ENCODE measurements around the gene C6orf62.
A peak's percentile ranks its signal among the peaks of the same experiment; 100 is the strongest.
"Not testable (repeated sequence)": the region's sequence is repeated elsewhere in the genome, so short reads cannot be mapped to it uniquely, and the experiment has no call there.

C6orf62 gene

DNA sequence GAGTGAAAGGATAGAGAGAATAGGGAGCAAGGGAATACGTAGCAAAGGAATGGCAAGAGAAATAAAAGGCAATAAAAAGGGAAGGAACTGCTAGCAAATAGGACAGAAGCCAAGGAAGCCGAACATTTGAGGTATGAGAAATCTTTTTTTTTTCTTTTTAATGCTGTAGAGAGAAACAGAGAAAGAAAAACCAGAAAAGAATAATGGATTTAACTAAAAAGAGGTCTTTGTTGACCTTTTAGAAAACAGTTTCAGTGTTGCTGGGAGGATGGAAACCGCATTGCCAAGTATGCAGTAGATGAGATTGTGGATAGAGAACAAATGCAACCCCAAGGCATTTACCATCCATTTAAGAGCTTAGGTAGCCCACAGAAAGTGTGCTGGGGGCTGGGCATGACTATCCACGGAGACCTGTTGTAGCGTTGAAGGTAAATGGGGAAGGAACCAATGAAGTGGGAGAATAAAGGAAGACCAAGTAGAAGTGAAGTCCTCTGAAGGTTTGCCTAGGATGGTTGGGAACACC lies 23.3 kb upstream of the C6orf62 start:
- no peak for DNase-seq

DNA sequence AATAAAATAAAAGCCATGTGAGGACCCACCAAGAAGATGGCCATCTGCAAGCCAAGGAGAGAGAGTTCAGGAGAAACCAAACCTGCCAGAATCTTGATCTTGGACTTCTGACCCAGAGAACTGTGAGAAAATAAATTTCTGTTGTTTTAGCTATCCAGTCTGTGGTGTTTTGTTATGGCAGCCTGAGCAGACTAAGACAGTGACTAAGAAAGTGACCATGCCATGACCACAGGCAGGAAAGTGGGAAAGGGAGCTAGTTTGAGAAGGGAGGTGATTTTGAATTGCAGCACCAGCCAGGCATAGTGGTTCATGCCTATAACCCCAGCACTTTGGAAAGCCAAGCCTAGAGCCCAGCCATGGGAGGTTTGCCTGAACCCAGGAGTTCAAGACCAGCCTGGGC lies 21.9 kb upstream of the C6orf62 start:
- no peak for DNase-seq

DNA sequence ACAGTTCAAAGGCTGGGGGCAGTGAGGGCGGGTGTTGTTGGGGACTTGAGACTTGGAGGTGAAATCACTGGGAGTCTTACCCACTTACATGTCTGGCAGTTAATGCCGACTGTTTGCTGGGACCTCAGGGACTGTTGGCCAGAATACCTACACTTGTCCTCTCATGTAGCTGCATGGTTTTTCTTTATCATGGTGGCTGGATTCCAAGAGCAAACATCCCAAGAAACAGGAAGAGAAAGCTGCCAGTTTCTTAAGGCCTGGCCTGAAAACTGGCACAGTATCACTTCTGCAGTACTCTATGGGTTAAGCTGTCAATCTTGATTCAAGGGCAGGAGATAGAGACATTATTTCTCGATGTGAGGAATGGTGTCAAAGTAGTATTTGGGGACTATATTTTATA lies 19.8 kb upstream of the C6orf62 start:
- no peak for DNase-seq

DNA sequence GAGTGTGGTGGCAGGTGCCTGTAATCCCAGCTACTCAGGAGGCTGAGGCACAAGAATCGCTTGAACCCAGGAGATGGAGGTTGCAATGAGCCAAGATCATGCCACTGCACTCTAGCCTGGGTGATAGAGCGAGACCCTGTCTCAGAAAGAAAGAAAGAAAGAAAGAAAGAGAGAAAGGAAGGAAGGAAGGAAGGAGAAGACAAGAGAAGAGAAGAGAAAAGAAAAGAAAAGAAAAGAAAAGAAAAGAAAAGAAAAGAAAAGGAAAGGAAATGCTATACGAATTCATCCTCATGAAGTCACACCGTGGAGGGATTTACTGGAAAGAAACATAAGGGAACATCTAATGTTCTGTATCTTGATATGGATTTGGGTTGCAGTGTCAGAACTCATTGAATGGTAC lies 15.8 kb upstream of the C6orf62 start:
- DNase-seq: not testable (repeated sequence)

DNA sequence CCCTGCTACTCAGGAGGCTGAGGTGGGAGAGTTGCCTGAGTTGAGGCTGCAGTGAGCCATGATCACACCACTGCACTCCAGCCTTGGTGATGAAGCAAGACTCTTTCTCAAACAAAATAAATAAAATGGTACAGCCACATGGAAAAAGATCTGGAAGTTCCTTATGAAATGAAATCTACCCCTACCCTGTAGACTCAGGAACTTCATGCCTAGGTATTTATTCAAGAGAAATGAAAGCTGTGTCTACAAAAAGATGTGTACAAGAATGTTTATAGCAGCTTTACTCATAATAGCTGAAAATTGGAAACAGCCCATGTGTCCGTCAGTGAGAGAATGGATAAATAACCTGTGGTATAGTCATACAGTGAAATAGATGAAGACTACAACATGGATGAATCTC lies 15.2 kb upstream of the C6orf62 start:
- DNase-seq: no peak

DNA sequence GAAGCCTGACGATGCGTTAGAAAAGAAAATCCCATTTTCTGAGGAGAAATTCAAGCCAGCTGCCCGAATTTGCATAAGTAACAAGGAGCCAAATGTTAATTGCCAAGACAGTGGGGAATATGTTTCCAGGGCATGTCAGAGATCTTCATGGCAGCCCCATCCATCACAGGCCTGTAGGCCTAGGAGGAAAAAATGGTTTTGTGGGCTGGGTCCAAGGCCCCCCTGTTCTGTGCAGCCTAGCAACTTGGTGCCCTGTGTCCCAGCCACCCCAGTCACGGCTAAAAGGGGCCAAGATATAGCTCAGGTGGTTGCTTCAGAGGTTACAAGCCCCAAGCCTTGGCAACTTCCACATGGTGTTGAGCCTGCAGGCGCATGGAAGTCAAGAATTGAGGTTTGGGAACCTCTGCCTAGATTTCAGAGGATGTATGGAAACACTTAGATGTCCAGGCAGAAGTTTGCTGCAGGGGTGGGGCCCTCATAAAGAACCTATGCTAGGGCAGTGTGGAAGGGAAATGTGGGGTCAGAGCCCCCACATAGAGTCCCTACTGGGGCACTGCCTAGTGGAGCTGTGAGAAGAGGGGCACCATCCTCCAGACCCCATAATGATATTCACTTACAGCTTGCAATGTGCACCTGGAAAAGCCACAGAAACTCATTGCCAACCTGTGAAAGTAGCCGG lies 12.6 kb upstream of the C6orf62 start:
- DNase-seq: not testable (repeated sequence)

DNA sequence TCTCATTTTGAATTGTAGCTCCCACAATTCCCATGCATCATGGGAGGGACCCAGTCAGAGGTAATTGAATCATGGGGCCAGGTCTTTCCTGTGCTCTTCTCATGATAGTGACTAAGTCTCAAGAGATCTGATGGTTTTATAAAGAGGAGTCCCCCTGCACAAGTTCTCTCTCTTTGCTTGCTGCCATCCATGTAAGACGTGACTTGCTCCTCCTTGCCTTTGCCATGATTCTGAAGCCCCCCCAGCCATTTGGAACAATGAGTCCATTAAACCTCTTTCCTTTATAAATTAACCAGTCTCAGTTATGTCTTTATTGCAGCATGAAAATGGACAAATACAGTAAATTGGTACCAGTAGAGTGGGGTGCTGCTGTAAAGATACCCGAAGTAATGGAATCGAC lies 11.7 kb upstream of the C6orf62 start:
- not testable (repeated sequence) for DNase-seq

DNA sequence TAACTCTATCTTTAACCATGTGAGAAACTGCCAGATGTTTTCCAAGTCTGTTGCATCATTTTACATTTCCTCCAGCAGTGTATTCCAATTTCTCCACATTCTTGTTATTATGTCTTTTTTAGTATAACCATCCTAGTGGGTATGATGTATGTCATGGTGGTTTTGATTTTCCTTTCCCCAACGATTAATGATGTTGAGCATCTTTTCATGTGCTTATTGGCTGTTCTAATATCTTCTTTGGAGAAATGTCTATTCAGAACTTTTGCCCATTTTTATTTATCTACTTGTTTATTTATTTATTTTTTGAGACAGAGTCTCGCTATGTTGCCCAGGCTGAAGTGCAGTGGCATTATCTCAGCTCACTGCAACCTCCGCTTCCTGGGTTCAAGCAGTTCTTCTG lies 4.3 kb upstream of the C6orf62 start:
- DNase-seq: no peak

DNA sequence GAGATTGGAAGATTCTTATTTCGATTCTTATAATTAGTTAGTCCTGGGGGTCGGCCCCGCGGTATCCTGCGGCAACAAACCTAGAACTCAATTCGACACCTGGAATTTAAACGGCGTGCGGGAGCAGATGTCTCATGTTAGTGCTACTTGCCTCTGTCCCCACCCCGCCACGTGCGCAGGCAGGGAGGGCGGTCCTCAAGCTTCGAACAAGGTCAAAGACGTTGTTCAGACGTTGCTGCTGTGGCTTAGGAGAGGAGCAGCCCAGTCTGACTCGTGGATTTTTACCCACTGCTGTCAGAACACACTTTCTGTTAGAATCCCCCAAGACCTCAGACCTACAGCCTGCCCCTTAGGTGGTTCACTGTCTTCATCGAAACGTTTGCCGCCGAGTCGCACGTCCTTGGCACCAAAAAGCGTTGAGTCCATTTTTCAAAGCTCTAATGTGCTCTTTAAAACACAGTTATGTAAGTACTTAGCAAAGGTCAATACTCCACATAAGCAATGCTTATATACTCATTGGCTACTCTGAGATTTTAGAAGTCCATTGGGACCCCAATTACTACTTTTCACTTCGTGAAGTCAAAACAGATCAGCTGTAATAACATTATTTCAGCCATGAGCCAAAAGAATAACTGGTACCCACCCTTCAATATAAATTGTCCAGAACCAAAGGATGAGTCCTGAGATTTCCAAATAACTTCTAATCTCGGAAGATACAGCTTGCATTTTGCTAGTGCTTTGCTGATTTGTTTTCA lies 2.7 kb upstream of the C6orf62 start:
- DNase-seq: no peak

DNA sequence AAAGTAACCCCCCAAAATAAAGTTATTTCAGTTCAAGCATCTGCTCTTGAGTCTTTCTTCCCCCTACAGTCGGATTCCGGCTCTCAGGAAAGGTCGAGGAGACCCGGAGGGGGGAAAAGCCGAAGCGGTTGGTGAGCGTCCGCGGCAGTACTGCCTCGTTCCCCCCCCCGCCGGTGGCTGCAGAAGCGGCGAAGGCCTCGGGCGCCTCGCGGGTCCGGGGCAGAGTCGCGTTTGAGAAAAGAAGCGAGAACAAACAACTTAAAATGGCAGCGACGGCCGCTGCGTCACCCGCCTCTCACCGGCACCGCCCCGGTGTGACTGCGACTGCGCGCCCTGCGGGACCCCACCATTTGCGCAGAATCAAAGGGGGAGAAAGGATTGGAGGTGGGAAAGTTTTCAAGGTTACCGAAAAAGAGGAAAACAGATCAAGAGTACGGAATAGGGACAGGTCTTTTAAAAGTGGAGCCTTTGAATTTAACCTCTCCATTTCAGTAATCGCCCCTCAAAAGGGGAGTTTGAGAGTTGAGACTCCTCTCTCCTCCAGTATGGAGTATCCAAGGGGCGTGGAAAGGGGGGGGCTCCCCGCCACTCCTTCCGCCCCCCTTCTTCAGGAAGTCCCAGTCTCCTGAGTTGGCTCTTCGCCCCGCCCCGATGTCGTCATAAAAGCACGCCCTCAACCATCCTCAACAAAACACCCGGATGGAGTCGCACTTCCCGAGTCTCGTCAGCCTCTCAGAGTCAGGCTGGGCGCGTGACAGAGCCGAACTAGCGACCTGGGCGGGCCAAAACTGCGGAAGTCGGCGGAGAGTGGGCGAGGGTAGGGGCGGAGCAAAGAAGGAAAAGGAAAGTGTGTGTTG lies 1.9 kb upstream of the C6orf62 start:
- DNase-seq: peak; percentile 100

DNA sequence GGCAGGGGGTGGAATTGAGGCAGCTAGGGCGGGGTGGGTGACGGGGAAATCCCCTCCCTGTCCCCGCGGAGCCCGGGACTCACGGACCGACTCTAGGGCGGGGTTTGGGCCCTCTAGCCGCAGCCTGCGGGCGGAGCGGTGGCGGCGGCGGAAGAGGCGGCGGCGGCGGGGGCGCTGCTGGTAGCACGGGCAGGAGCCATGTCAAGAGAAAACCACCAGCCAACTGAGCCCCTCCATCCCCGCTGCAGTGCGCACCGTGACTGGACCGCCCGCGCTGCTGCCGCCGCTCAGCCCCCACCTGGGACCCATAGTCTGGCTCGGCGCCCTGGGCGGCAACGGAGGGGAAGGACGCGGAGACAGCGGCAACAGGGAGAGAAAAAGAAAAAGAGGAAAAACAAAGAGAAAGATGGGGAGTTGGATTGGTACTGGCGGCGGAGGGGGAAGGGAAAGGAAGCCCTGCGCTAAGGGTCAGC lies 1.2 kb upstream of the C6orf62 start:
- peak; percentile 76 for DNase-seq

DNA sequence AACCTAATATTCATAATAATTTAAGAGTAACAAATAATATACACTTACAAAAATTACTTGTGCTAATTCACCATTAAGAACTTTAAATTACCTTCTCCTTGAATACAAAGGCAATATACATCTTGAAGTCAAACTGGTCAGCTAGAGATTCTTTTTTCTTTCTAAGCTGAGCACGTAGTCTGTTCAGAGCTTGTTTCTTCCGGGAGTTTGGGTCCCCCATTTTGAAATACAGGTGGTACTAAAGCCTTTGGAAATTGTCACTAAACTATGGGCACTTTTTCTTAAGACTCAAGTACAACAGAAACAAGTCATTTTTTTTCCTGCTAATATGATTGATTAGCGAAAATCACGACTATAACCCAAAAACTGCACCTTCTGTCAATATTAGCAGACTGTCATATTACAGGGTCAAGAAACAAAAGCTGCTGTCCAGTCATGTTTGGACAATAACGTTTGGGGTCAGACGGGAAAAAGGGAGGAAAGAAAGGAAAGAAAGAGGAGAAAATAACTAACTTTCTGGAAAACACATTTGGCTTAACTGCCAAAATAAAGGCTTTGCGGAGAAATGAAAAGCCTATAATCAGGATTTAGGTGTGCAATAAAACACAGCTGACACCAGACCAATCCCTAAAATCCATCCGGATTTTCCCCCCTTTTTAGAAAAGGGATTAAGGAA lies 367 bp downstream of the C6orf62 start:
- DNase-seq: no peak

DNA sequence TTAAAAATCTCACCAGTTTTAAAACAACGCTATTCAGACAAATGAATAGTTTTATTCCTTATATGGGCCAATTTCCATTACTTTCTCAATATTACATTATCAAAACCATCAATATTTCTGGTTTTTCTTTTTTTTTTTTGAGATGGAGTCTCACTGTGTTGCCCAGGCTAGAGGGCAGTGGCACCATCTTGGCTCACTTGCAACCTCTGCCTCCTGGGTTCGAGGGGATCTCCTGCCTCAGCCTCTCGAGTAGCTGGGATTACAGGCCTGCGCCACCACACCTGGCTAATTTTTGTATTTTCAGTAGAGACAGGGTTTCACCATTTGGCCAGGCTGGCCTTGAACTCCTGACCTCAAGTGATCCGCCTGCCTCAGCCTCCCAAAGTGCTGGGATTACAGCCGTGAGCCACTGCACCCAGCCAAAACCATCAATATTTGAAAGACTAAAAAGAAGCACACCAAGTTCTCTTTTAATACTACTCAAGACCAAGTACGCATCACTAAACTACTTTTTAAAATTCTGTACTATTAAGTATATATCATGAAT lies 2.3 kb downstream of the C6orf62 start:
- DNase-seq: not testable (repeated sequence)

DNA sequence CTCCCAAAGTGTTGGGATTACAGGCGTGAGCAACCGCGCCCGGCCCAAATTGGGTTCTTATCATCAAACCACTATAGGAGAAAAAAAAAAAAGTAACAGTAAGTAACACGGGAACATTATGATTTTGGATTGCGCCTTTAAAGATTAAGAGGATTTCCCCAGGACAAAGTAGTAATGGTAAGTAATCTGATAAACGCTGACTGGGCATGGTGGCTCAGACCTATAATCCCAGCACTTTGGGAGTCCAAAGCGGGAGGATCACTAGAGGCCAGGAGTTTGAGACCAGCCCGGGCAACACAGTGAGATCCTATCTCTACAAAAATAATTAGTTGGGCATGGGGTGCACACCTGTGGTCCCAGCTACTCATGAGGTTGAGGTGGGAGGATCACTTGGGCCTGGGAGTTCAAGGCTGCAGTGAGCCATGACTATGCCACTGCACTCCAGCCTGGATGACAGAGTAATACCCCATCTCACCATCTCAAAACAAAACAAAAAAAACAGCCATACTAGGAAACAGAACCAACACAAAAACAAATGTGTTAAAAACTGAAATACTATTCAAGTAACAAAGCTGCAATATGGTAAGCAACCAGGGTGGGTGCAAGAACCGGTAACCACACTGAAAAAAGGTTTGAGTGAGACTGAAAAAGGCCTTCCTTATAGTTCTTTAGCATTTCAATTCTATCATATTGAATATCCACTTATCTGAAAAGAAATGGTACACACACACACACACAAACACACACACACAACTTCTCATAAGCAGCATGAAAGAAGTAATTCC lies 8.2 kb downstream of the C6orf62 start:
- no peak for DNase-seq

DNA sequence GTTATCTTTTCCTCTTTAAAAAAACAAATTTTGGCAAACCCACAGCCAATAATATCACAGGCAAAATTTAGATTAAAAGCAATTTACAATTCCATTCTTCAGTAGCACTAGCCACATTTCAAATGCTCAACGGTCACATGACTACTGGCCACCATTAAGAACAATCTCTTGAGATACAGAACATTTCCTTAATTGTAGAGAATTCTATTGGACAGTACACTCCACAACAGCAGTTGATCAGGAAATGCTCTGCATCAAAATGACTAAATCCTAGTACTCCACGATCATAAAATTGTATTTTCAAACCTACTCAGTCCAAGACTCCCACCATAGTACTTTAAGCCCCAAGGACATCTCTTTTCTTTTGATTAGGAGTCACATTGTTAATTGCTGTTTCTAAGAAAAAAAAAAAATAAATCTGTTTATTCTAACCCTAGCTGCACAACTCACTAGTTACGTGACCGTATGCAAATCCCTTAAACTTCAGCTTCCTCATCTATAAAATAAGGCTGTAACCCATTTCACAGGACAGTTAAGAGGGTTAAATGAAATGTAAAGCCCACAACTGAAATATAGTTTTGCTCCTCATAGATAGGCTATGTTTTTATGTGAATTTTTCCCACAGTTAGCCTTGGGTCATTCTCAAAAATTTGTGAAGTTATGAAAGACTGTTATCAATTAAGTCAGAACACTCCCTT lies 9.8 kb downstream of the C6orf62 start:
- DNase-seq: no peak

DNA sequence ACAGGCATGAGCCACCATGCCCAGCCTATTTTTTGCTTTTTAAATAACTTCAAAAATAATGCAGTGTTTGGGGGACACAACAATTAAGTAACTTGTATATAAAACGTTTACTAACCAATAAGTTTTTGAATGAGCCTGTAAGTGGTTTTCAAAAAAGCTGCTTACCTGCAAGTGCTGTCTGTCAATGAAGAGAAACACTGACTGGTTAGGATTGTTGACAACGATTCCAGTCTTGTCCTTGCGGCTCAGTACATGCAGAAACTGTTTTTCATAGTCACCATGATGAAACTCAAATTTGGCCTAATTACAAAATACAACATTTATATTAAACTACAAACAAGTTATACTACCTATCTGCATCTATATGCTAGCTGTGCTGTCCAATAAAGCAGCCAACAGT lies 10.3 kb downstream of the C6orf62 start:
- DNase-seq: no peak

DNA sequence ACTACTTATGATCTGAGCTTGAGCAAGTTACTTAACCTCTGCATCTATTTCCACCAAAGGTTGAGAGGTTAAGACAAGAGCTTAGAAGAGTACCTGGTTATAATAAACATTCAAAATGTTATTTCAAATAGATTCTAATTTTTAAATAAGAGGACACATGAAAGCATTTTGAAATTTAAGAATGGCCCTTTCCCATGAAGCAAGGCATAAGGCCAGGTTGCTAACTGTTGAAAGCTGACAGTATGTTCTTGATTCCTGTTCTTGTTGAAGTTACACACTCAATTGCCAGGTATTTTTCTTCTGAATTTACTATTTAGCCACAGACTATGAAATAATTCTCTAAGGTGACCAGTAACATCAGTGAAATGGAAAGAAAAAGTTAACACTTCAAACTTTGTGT lies 14.5 kb downstream of the C6orf62 start:
- DNase-seq: no peak

DNA sequence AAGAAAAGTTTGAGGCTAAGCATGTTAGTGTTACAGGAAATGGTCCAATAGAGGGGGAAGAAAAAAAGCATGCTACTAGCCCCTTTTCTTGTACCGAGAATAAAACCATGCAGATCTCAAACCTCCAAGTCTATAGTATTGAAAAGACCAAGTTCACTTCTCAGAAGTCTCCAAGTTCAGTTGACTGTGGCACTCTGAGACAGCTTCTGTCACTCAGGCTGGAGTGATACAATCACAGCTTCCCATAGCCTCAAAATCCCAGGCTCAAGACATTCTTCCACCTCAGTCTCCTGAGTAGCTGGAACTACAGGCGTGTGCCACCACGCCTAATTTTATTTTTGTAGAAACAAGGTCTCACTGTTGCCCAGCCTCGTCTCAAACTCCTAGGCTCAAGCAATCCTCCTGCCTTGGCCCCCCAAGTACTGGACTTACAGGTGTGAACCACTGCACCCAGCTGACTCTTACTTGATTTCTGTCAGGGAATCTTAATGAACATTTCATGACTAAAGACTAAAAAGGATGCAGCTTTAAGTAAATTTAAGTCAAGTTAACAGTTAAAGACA lies 16.2 kb downstream of the C6orf62 start:
- DNase-seq: no peak

DNA sequence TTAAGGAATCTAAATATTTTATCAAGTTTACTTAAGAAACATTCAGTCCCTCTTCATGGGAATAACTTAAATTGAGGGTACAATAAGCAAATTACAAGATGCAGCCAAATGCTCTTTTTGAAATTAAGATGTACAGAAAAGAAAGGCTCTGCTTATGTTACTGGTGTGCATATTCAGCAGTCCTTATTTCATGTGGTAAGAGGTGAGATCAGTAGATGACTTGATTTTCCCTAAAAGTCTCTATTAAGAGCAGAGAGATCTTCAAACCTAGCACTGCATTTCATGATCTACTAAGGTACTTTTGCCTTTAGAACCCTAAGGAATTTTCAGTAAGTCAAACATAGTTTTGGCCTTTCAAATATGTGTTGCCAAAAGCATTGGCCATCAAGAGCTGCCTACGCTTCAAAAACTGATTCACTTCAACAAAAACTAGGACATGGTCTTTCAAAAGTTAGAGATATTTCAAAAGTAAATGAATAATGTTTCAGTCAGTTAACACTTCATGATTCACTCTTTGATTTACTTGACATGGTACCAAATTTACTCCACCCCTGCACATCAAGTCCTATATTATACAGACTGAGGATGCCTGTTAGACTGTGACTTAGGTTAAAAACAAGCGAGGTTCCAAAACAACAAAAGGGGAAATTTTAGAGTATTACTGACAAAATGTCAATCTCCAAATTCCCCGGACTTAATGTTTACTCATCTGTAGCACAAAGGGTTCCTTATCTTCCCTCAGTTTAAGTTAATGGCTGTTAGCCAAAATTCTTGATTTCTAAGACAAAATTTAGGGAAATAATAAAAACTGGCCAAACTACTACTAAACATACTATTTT lies 19.2 kb downstream of the C6orf62 start:
- DNase-seq: no peak

DNA sequence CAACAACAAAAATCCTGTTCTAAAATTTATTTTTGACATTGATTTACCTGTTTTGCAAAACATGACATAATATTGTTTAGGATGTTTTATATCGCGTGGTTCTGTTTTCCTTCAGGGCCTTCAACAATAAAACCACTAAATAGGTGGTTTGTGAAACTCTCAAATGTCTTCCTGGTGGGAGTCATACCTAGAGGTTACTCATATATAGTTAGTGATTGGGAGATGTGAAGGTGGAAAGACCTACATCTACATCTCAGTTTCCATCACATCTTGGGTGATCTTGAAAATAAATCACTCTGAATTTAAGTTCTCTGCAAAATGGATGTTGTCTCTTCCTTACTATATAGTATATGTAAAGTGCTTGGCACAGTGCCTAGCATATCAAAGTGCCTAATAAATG lies 22.9 kb downstream of the C6orf62 start:
- DNase-seq: no peak
